NCI-H2107 treated with DMSO at 0.1 percent for 48 hours (cell line): ENCODE data around the gene ITPR2.
"Not testable (repeated sequence)": the region's sequence is repeated elsewhere in the genome, so short reads cannot be mapped to it uniquely, and the experiment has no call there.

Experiments
- DNase-seq: peaks from one replicate; lab custom pipeline; 2025; ENCODE audit not compliant: unreplicated experiment; lab: John Stamatoyannopoulos, UW

The ITPR2 gene

GRCh38 chr12:26791301-26791791 is 41.6 kb downstream of the ITPR2 start:
- no peak for DNase-seq

DNA sequence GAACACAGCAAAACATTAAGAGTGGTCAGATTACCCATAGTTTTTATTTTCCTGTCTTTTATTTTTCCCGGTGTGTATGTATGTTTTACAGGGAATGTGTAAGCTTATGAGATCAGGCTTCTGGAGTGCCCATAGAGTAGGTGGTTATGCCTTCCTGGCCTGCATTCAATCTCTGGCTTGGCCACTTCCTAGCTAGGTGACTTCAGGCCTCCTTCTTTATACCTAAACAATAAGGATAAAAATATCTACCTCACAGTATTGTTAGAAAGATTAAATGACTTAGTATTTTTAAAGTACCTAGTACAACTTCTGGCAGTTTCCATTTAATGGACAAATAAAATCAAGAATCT is 42.4 kb downstream of the ITPR2 start:
- DNase-seq: no peak

- DNase-seq: no peak
Measured at GRCh38 chr12:26789731-26790644, 43.0 kb downstream of the ITPR2 start.

GRCh38 chr12:26786865-26787514 is 46.0 kb downstream of the ITPR2 start:
- DNase-seq: no peak

GRCh38 chr12:26786491-26786864 is 46.5 kb downstream of the ITPR2 start:
- no peak for DNase-seq

- not testable (repeated sequence) for DNase-seq
Measured at GRCh38 chr12:26783816-26784379, 49.1 kb downstream of the ITPR2 start.

GRCh38 chr12:26783131-26783526 is 49.9 kb downstream of the ITPR2 start:
- no peak for DNase-seq

GRCh38 chr12:26782372-26783130 is 50.4 kb downstream of the ITPR2 start:
- no peak for DNase-seq

GRCh38 chr12:26780656-26781055 is 52.3 kb downstream of the ITPR2 start:
- not testable (repeated sequence) for DNase-seq

DNA sequence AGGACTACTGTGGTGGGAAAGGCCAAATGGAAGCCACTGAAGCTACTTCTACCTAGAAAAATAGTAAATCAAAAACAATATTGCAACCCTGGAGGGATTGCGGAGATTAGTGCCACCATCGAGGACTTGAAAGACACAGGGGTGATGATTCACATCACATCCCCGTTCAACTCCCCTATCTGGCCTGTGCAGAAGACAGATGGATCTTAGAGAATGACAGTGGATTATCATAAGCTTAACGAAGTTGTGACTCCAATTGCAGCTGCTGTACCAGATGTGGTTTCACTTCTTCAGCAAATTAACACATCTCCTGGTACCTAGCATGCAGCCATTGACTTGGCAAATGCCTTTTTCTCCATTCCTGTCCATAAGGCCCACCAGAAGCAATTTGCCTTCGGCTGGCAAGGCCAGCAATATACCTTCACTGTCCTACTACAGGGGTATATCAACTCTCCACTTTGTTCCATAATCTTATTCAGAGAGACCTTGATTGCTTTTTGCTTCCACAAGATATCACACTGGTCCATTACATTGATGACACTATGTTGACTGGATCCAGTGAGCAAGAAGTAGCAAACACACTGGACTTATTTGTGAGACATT is 54.7 kb downstream of the ITPR2 start:
- not testable (repeated sequence) for DNase-seq

GRCh38 chr12:26777236-26777635 is 55.8 kb downstream of the ITPR2 start:
- no peak for DNase-seq

DNA sequence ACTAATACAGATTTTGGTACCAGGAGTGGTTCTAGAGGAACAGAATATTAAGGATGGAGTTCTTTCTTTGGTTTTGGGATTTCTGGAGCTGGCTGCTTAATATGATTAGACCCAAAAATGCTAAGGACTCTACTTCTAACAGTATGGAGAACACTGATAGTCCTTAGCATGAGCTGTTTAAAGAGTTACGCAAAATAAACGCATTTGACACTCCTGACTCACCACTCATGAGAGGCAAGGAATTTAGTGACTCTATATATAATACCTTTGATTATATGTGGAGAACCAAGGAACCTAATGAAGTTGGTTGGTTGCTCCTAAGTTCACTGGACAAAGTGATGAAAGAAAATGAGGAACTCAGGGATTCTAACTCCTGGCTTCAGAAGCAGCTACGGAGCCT is 57.0 kb downstream of the ITPR2 start:
- DNase-seq: not testable (repeated sequence)

DNA sequence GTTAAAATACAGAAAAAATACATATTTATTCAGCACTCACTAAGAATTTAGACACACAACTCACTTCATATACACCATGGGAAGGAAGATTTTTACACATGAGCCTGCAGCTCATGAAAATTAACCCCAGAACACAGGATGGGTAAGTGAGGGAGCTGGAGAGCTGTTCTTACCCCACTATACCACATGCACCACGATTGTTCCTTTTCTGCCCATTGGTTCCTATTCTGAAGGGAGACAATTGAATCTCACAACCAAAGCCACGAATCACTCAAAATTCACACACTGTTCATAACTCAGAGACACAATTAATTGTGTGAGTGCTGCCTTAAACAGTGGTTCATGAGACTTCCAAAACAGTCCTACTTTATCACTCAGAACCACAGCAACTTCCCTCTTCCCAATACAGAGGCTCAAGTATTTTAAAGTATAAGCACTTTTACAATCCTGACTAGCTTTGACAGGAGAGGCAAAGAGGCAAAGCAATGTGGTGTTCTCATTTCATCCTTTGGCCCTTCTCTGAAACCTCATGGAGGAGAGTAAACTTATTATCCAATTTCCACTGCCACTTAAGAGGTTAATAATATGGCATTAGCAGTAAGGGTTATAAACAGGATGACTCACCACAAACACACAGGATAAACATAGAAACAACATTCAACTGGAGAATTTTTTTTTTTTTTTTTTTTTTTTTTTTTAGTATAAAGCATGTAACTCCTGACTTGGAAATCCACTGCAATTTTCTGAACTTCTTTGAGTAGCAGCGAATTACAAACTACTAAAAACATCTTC is 59.5 kb downstream of the ITPR2 start:
- DNase-seq: no peak

- no peak for DNase-seq
Measured at GRCh38 chr12:26771861-26772260, 61.1 kb downstream of the ITPR2 start.

DNA sequence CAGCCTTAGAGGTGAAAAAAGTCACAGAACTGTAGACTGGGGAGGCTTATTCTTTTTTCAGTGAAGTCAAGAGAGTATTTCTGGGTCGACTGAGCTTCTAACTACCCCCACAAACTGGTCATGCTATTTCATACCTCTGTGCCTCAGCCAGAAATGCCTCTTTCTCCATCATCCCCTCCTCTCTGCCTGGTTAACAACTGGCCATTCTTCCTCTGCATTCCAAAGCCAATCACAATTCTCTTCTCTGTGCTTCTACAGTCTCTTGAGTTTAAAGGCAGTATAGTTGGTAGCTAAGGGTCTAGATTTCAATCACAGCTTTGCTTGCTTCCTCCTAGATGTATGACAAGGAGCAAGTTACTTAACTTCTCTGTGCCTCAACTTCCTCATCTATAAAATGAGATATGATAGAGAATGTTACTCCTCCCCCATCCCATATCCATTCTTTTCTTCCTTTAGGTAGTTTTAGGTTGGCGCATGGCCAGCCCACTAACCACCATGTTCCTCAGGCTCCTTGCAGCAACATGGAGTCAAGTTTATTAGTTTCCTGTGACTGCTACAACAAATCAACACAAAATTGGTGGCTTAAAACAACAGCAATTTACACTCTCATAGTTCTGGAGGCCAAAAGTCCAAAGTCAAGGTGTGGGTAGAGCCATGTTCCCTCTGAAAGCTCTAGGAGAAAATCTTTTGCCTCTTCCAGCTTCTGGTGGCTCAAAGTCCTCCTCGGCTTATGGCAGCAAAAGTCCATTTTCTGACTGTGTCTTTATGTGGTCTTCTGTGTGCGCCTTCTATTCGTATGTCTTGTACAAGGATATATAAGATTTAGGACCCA is 62.5 kb downstream of the ITPR2 start:
- no peak for DNase-seq

- no peak for DNase-seq
Measured at GRCh38 chr12:26769611-26770010, 63.4 kb downstream of the ITPR2 start.

DNA sequence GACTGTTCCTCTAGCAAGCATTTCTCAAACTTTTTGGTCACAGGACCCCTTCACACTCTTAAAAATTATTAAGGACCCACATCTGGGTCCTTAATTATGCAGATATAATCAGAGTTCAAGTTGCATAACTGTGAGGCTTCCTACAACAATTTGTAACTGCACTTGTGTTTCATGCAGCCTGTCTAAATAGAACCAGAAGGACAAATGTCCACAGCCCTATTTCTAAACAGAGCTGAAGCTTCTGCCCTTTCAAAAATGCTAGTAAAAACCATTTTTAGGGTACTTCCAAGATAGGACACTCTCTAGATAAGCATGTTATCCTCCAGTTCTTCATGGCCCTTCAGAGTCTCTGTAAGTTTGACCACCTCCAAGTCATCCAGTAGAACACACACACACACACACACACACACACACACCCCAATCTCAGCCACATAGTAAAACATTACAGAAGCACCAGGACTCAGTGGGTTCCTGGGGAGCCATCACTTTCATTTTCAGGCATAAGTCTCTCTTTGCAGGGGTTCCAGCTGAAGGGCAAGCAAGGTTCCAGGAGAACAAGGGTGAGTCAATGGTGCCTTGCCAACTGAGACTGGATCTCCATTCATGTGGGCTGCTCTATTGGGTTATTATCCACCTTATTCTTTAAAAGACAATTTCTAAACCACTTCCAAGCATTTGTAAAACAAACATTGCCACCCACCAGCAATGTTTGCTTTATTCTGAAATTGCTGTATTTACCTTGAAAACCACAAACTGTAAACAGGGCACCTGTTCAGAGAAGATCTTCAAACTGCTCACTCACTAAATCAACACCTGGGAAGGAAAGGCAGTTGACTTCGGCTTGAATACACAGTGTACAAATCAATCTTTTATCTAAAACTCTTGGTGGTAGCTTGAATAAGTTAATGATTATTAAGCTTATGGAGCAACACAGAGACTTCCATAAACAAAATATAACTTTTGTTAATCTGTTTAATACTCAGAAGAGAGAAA is 64.1 kb downstream of the ITPR2 start:
- DNase-seq: peak; percentile 71

DNA sequence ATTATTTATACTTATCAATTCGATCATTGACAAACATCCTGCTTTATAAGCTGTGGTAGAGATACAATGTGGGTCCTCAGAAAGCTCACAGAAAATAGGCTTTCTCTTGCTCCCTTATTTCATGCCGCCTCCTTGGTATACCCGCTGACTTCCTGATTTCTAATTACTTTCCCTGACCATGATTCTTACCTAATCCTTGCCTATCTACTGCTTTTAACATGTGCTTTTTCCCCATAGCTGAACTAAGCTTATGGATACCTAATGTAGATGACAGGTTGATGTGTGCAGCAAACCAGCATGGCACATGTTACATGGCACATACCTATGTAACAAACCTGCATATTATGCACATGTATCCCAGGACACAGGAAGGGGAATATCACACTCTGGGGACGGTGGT is 65.1 kb downstream of the ITPR2 start:
- no peak for DNase-seq
